ENCODE data around the gene CADM1. TPM values are rescaled to one million over a fixed set of nuclear protein-coding genes. Genes with fewer than 3 reads are reported as not detected.

Gene CADM1
- total RNA-seq, 4 donors from 2014 or later, result 89.9 to 351 (median 235) TPM

GRCh38 chr11:115535781-115536180, 31.6 kb upstream of the CADM1 start:
- H3K27ac ChIP-seq, result no peak overlapping the region
- H3K4me3 ChIP-seq (replicated peaks in 1 of 3), result no peak overlapping the region
- H3K4me1 ChIP-seq, result no peaks in the 10 kb centered on the region
- no peaks in the 10 kb centered on the region for H3K36me3 ChIP-seq
- DNase-seq, result no peak
- H3K9me3 ChIP-seq, result no peaks in the 10 kb centered on the region
- H3K27me3 ChIP-seq, result no peaks in the 10 kb centered on the region
- intact Hi-C loops (cut with DNase I), result no loop called here
- TF ChIP-seq POLR2A (IDR thresholded peaks at IDR 0.05) (no peak), CTCF (IDR thresholded peaks at IDR 0.05) (no peak)

- Histone ChIP-seq H3K4me1 (peaks cover 8 to 10% of the 10 kb centered on the region in 2 donors), H3K9me3 (no peaks in the 10 kb centered on the region), H3K27ac (no peak overlapping the region), H3K36me3 (no peaks in the 10 kb centered on the region), H3K4me3 (replicated peaks in 1 of 3) (no peak overlapping the region), H3K27me3 (no peaks in the 10 kb centered on the region)
- intact Hi-C loops (cut with DNase I), result no loop called here
- WGBS, 2 donors, result 44 to 55% methylated on average over 4 of the region's 4 CpGs
- TF ChIP-seq POLR2A (IDR thresholded peaks at IDR 0.05) (no peak), CTCF (IDR thresholded peaks at IDR 0.05) (no peak)
- DNase-seq, result no peak
Observed at GRCh38 chr11:115530752-115531151, 26.5 kb upstream of the CADM1 start.

DNA sequence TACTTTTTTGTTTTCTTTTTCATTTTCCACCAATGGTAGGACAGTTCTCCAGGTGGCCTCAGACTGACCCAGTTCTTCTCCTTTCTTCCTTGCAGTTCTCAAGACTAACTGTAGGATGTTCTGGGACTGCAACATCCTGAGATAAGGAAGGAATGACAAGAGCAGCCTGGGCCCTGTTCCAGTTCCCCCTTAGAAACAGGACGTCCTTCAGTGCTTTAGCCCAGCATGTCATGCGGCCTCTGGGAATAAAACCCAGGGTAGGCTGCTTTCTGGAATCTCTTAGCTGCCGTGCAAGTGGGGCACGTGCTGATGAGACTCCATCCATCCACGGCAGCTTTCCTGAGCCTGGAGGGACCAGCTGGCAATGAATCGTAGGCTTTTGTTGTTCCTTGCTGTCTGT, 24.0 kb upstream of the CADM1 start:
- no peaks in the 10 kb centered on the region for H3K36me3 ChIP-seq
- no peaks in the 10 kb centered on the region for H3K27me3 ChIP-seq
- H3K4me3 ChIP-seq (replicated peaks in 1 of 3), result no peak overlapping the region
- peak; percentile 69 to 71 for DNase-seq
- peaks cover 8 to 10% of the 10 kb centered on the region in 2 donors for H3K4me1 ChIP-seq
- peak in 2 of 6 experiments; percentile 21 to 24 for TF ChIP-seq CTCF (IDR thresholded peaks at IDR 0.05)
- TF ChIP-seq POLR2A (IDR thresholded peaks at IDR 0.05), result no peak
- intact Hi-C loops (cut with DNase I), result no loop called here
- WGBS, 2 donors, result 31 to 34% methylated on average over 3 to 6 of the region's 6 CpGs
- H3K9me3 ChIP-seq, result no peaks in the 10 kb centered on the region
- H3K27ac ChIP-seq, result peak overlapping the region in 1 of 3 donors; percentile 35

GRCh38 chr11:115527534-115528125, 23.4 kb upstream of the CADM1 start:
- no peak for TF ChIP-seq CTCF (IDR thresholded peaks at IDR 0.05)
- TF ChIP-seq POLR2A (IDR thresholded peaks at IDR 0.05), result no peak
- H3K36me3 ChIP-seq, result no peaks in the 10 kb centered on the region
- no peaks in the 10 kb centered on the region for H3K27me3 ChIP-seq
- H3K9me3 ChIP-seq, result no peaks in the 10 kb centered on the region
- H3K4me3 ChIP-seq (replicated peaks in 1 of 3), result no peak overlapping the region
- H3K27ac ChIP-seq, result peak overlapping the region in 1 of 3 donors; percentile 35
- intact Hi-C loops (cut with DNase I), result no loop called here
- peak; percentile 40 to 42 for DNase-seq
- WGBS, 2 donors, result 87 to 89% methylated on average over 2 of the region's 2 CpGs
- peaks cover 8 to 10% of the 10 kb centered on the region in 2 donors for H3K4me1 ChIP-seq

GRCh38 chr11:115525531-115526006, 21.4 kb upstream of the CADM1 start:
- intact Hi-C loops (cut with DNase I), result no loop called here
- Histone ChIP-seq H3K9me3 (no peaks in the 10 kb centered on the region), H3K27me3 (no peaks in the 10 kb centered on the region), H3K27ac (no peak overlapping the region), H3K36me3 (no peaks in the 10 kb centered on the region), H3K4me3 (replicated peaks in 1 of 3) (no peak overlapping the region), H3K4me1 (peaks cover 8 to 10% of the 10 kb centered on the region in 2 donors)
- WGBS, 2 donors, result 80 to 83% methylated on average over 9 of the region's 9 CpGs
- no peak for DNase-seq
- TF ChIP-seq POLR2A (IDR thresholded peaks at IDR 0.05) (no peak), CTCF (IDR thresholded peaks at IDR 0.05) (no peak)
